NT2/D1 (cell line): ENCODE results near the gene DIAPH2.

Source experiments
- DNase-seq: peaks from one replicate; pipeline ENCODE4 v3.0.0-alpha.2; 2011; ENCODE audit warnings: low read depth, low spot score
- H3K27me3 ChIP-seq: 2 replicates; pipeline ENCODE4 v1.6.0; 2011; ENCODE audit warnings: mild to moderate bottlenecking; ENCODE audit not compliant: insufficient read length, insufficient read depth
- H3K36me3 ChIP-seq: 2 replicates; pipeline ENCODE4 v1.6.1; 2011; ENCODE audit warnings: mild to moderate bottlenecking, low read length, mixed read lengths; ENCODE audit not compliant: insufficient read depth, insufficient read length
- H3K4me1 ChIP-seq: 2 replicates; pipeline ENCODE4 v1.5.1; 2011; ENCODE audit not compliant: insufficient read depth, insufficient read length
- H3K4me3 ChIP-seq: 2 replicates; pipeline ENCODE4 v1.5.1; 2011; ENCODE audit warnings: low read depth; ENCODE audit not compliant: insufficient read length
- H3K9ac ChIP-seq: 2 replicates; pipeline ENCODE4 v1.6.0; 2011; ENCODE audit warnings: low read depth; ENCODE audit not compliant: insufficient read length
- H3K9me3 ChIP-seq: 2 replicates; pipeline ENCODE4 v1.5.1; 2011; ENCODE audit warnings: mild to moderate bottlenecking, low read length; ENCODE audit not compliant: insufficient read depth
- SUZ12 ChIP-seq: IDR thresholded peaks from 2 replicates; pipeline ENCODE4 v1.6.1; 2011; ENCODE audit not compliant: insufficient read length, insufficient read depth; ENCODE audit errors: extremely low read depth
- YY1 ChIP-seq: IDR thresholded peaks from 2 replicates; pipeline ENCODE4 v1.6.1; 2011; ENCODE audit not compliant: insufficient read length, insufficient read depth
- ZNF274 ChIP-seq: IDR thresholded peaks from 2 replicates; pipeline ENCODE4 v1.6.1; 2011; ENCODE audit warnings: mild to moderate bottlenecking, low read depth, low read length

DIAPH2 gene

DNA sequence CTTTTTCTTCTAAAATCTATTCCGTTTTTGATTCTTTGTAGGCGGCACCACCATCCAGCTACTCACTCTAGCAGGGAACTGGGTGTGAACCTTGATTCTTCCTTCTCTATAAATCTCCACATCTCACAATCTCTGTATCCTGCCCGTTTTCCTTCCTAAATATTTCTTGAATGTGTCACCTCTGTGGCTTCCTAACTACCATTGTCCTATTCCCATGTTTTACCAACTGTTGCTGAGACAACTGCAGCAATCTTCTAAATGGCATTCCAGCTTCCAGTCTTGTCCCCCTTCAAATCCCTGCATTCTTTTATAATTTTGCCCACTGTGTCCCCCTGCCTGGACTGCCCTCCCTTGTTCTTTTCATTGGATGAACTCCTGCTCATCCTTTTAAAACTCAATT lies 840.4 kb downstream of the DIAPH2 start:
- no peaks in the 10 kb centered on the region for H3K4me1 ChIP-seq
- H3K9me3 ChIP-seq: 0 out of 2 replicates have a peak, but pooled peaks cover under 1% of the 10 kb centered on the region
- no peak overlapping the region for H3K9ac ChIP-seq
- TF ChIP-seq ZNF274 (no peak), YY1 (no peak), SUZ12 (no peak)
- H3K27me3 ChIP-seq: no peaks in the 10 kb centered on the region
- H3K36me3 ChIP-seq: no peaks in the 10 kb centered on the region
- peak; percentile 8 for DNase-seq
- H3K4me3 ChIP-seq: no peak overlapping the region

DNA sequence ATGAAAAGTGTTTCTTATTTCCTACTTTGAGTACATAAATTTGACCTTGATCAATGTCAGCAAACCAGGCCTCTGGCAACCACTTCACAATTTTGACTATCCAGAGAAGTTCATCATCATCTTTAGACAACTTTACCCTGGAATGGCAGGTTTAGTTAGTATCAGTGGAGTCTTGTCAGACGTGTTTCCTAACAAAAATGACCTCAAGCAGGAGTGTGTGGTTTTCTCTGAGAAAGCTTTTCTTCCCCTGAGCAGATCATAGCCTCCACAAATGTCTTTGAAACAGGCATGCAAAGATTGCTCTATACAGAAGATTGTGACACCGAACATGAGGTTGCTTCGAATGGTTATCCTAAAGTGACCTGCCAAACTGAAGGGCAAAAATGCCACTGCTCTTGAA lies 841.3 kb downstream of the DIAPH2 start:
- H3K4me1 ChIP-seq: no peaks in the 10 kb centered on the region
- no peaks in the 10 kb centered on the region for H3K27me3 ChIP-seq
- H3K9me3 ChIP-seq: peaks cover 10% of the 10 kb centered on the region
- no peak overlapping the region for H3K4me3 ChIP-seq
- H3K9ac ChIP-seq: no peak overlapping the region
- no peaks in the 10 kb centered on the region for H3K36me3 ChIP-seq
- DNase-seq: no peak
- no peak for TF ChIP-seq SUZ12
- no peak for TF ChIP-seq YY1
- TF ChIP-seq ZNF274: no peak

DNA sequence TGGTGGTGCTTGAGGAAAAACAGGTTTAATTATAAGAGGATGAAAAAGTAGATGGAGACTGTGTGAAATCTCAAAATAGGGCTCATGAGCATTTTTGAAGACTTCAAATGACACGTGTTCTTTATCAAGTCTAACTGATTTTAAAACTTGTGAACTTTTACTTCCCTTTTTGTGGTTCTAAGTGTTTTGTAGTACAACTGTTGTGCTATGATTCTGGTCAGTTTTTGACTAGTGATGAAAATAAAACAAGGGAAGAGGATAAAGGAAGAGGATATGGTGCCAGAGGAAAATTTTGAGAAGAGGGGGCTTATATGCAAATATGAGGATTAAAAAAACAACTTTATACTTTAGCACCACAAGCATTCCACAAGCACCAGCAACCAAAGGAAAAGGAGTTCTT lies 843.1 kb downstream of the DIAPH2 start:
- H3K9ac ChIP-seq: no peak overlapping the region
- no peaks in the 10 kb centered on the region for H3K36me3 ChIP-seq
- H3K4me3 ChIP-seq: no peak overlapping the region
- no peak for DNase-seq
- no peak for TF ChIP-seq YY1
- TF ChIP-seq SUZ12: no peak
- TF ChIP-seq ZNF274: no peak
- H3K4me1 ChIP-seq: no peaks in the 10 kb centered on the region
- H3K9me3 ChIP-seq: peaks cover 10% of the 10 kb centered on the region
- H3K27me3 ChIP-seq: no peaks in the 10 kb centered on the region

GRCh38 chrX:97529536-97530200 lies 845.0 kb downstream of the DIAPH2 start:
- Histone ChIP-seq H3K4me3 (no peak overlapping the region), H3K27me3 (no peaks in the 10 kb centered on the region), H3K36me3 (no peaks in the 10 kb centered on the region), H3K4me1 (no peaks in the 10 kb centered on the region), H3K9ac (no peak overlapping the region), H3K9me3 (peaks cover 10% of the 10 kb centered on the region)
- TF ChIP-seq YY1 (no peak), ZNF274 (no peak), SUZ12 (no peak)
- DNase-seq: no peak

DNA sequence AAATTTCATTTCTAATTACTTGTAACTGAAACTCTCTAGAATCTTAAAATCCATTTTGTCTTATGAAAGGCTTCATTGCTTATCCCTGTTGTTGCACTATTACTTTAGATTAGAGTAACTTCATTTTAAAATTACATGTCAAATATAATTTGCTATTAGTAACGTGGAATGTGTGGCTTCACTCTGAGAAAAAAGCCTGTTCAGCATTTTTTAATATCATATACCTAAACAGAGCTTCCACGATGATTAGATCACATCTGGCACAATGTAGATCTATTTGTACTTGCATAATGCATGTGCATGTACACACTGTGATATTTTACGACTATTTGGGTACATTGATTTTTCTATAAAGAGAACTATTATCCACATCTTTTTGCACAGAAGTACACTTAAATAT lies 847.2 kb downstream of the DIAPH2 start:
- Histone ChIP-seq H3K36me3 (no peaks in the 10 kb centered on the region), H3K9me3 (peaks cover 10% of the 10 kb centered on the region), H3K27me3 (no peaks in the 10 kb centered on the region), H3K4me3 (no peak overlapping the region), H3K9ac (no peak overlapping the region), H3K4me1 (no peaks in the 10 kb centered on the region)
- no peak for TF ChIP-seq SUZ12
- no peak for TF ChIP-seq YY1
- TF ChIP-seq ZNF274: no peak
- no peak for DNase-seq

GRCh38 chrX:97538745-97539144 lies 854.1 kb downstream of the DIAPH2 start:
- Histone ChIP-seq H3K27me3 (no peaks in the 10 kb centered on the region), H3K9me3 (no peaks in the 10 kb centered on the region), H3K36me3 (no peaks in the 10 kb centered on the region), H3K9ac (no peak overlapping the region), H3K4me3 (no peak overlapping the region), H3K4me1 (no peaks in the 10 kb centered on the region)
- TF ChIP-seq SUZ12 (no peak), YY1 (no peak), ZNF274 (no peak)
- no peak for DNase-seq

GRCh38 chrX:97539970-97540519 lies 855.4 kb downstream of the DIAPH2 start:
- H3K9ac ChIP-seq: no peak overlapping the region
- no peak for DNase-seq
- no peaks in the 10 kb centered on the region for H3K4me1 ChIP-seq
- H3K4me3 ChIP-seq: no peak overlapping the region
- TF ChIP-seq YY1: no peak
- no peak for TF ChIP-seq SUZ12
- no peak for TF ChIP-seq ZNF274
- no peaks in the 10 kb centered on the region for H3K9me3 ChIP-seq
- no peaks in the 10 kb centered on the region for H3K27me3 ChIP-seq
- no peaks in the 10 kb centered on the region for H3K36me3 ChIP-seq
